ENCODE measurements around the gene IRS2.
"Not testable (repeated sequence)": the region's sequence is repeated elsewhere in the genome, so short reads cannot be mapped to it uniquely, and the experiment has no call there.

The IRS2 gene

GRCh38 chr13:109833071-109833470 lies 46.7 kb upstream of the IRS2 start:
- H3K4me3 ChIP-seq (IDR thresholded peaks at IDR 0.05; ENCODE audit: insufficient read depth, low read depth, low read length): no peak overlapping the region
- H2AFZ ChIP-seq (ENCODE audit: low read depth): no peak overlapping the region
- no peak overlapping the region for H3K9ac ChIP-seq
- H3K36me3 ChIP-seq (ENCODE audit: insufficient read depth): no peaks in the 10 kb centered on the region
- H3K79me2 ChIP-seq (ENCODE audit: insufficient read depth, low read depth): no peaks in the 10 kb centered on the region
- no peak overlapping the region for H3K27ac ChIP-seq
- no peak overlapping the region for H3K4me2 ChIP-seq
- no peak for TF ChIP-seq CTCF (conservative IDR thresholded peaks at IDR 0.05; ENCODE audit: low read depth, low read length)
- H3K4me1 ChIP-seq (ENCODE audit: low read depth, poor library complexity, severe bottlenecking): no peaks in the 10 kb centered on the region
- no peaks in the 10 kb centered on the region for H3K27me3 ChIP-seq (ENCODE audit: insufficient read depth, low read depth)
- no peaks in the 10 kb centered on the region for H4K20me1 ChIP-seq (ENCODE audit: insufficient read depth)

GRCh38 chr13:109828591-109829316 lies 42.4 kb upstream of the IRS2 start:
- H3K36me3 ChIP-seq (ENCODE audit: insufficient read depth); H3K4me2 ChIP-seq; H3K9ac ChIP-seq; H3K4me1 ChIP-seq (ENCODE audit: low read depth, poor library complexity, severe bottlenecking); H4K20me1 ChIP-seq (ENCODE audit: insufficient read depth); H3K4me3 ChIP-seq (IDR thresholded peaks at IDR 0.05; ENCODE audit: insufficient read depth, low read depth, low read length); H3K79me2 ChIP-seq (ENCODE audit: insufficient read depth, low read depth); H2AFZ ChIP-seq (ENCODE audit: low read depth); H3K27ac ChIP-seq; H3K27me3 ChIP-seq (ENCODE audit: insufficient read depth, low read depth): not testable (repeated sequence)

- not testable (repeated sequence) for H3K27me3 ChIP-seq (ENCODE audit: insufficient read depth, low read depth); H3K36me3 ChIP-seq (ENCODE audit: insufficient read depth)
Observed at GRCh38 chr13:109823201-109823600, 36.8 kb upstream of the IRS2 start.

GRCh38 chr13:109821103-109821502 lies 34.7 kb upstream of the IRS2 start:
- no peaks in the 10 kb centered on the region for H3K27me3 ChIP-seq (ENCODE audit: insufficient read depth, low read depth)
- H3K4me3 ChIP-seq (IDR thresholded peaks at IDR 0.05; ENCODE audit: insufficient read depth, low read depth, low read length): no peak overlapping the region
- H3K79me2 ChIP-seq (ENCODE audit: insufficient read depth, low read depth): no peaks in the 10 kb centered on the region
- H3K4me2 ChIP-seq: no peak overlapping the region
- no peak overlapping the region for H2AFZ ChIP-seq (ENCODE audit: low read depth)
- no peak for TF ChIP-seq CTCF (conservative IDR thresholded peaks at IDR 0.05; ENCODE audit: low read depth, low read length)
- no peaks in the 10 kb centered on the region for H3K4me1 ChIP-seq (ENCODE audit: low read depth, poor library complexity, severe bottlenecking)
- H3K36me3 ChIP-seq (ENCODE audit: insufficient read depth): no peaks in the 10 kb centered on the region
- no peaks in the 10 kb centered on the region for H4K20me1 ChIP-seq (ENCODE audit: insufficient read depth)
- no peak overlapping the region for H3K27ac ChIP-seq
- H3K9ac ChIP-seq: no peak overlapping the region

More at GRCh38 chr13:109823201-109823600, 36.8 kb upstream of the IRS2 start:
- not testable (repeated sequence) for H3K4me2 ChIP-seq; H3K4me1 ChIP-seq (ENCODE audit: low read depth, poor library complexity, severe bottlenecking); H2AFZ ChIP-seq (ENCODE audit: low read depth); H3K4me3 ChIP-seq (IDR thresholded peaks at IDR 0.05; ENCODE audit: insufficient read depth, low read depth, low read length); H4K20me1 ChIP-seq (ENCODE audit: insufficient read depth); H3K79me2 ChIP-seq (ENCODE audit: insufficient read depth, low read depth); H3K9ac ChIP-seq; H3K27ac ChIP-seq

GRCh38 chr13:109819874-109820273 lies 33.5 kb upstream of the IRS2 start:
- TF ChIP-seq CTCF (conservative IDR thresholded peaks at IDR 0.05; ENCODE audit: low read depth, low read length): no peak

More at GRCh38 chr13:109819874-109820273, 33.5 kb upstream of the IRS2 start:
- no peaks in the 10 kb centered on the region for H4K20me1 ChIP-seq (ENCODE audit: insufficient read depth)
- no peak overlapping the region for H3K4me2 ChIP-seq
- H3K36me3 ChIP-seq (ENCODE audit: insufficient read depth): no peaks in the 10 kb centered on the region
- H3K27me3 ChIP-seq (ENCODE audit: insufficient read depth, low read depth): no peaks in the 10 kb centered on the region
- no peak overlapping the region for H3K27ac ChIP-seq
- H3K79me2 ChIP-seq (ENCODE audit: insufficient read depth, low read depth): no peaks in the 10 kb centered on the region
- H3K4me1 ChIP-seq (ENCODE audit: low read depth, poor library complexity, severe bottlenecking): no peaks in the 10 kb centered on the region
- no peak overlapping the region for H3K9ac ChIP-seq
- H2AFZ ChIP-seq (ENCODE audit: low read depth): no peak overlapping the region
- H3K4me3 ChIP-seq (IDR thresholded peaks at IDR 0.05; ENCODE audit: insufficient read depth, low read depth, low read length): no peak overlapping the region

Measured in KMS-11 (cell line).